Measurements from ENCODE around the gene CAMK2G.

CAMK2G gene

GRCh38 chr10:73863039-73863817 lies 11.1 kb downstream of the CAMK2G start:
- H3K4me3 ChIP-seq (replicated peaks; ENCODE audit: low read depth, low read length): no peak overlapping the region
- no peak for DNase-seq (ENCODE audit: extremely low read depth, low read depth)
- no peak for TF ChIP-seq CTCF (IDR thresholded peaks at IDR 0.05; ENCODE audit: low read depth, low read length, missing control alignments)

GRCh38 chr10:73862011-73862410 lies 12.3 kb downstream of the CAMK2G start:
- TF ChIP-seq CTCF (IDR thresholded peaks at IDR 0.05; ENCODE audit: low read depth, low read length, missing control alignments): no peak
- no peak overlapping the region for H3K4me3 ChIP-seq (replicated peaks; ENCODE audit: low read depth, low read length)
- no peak for DNase-seq (ENCODE audit: extremely low read depth, low read depth)

GRCh38 chr10:73859784-73860491 lies 14.4 kb downstream of the CAMK2G start:
- no peak overlapping the region for H3K4me3 ChIP-seq (replicated peaks; ENCODE audit: low read depth, low read length)
- DNase-seq (ENCODE audit: extremely low read depth, low read depth): no peak
- TF ChIP-seq CTCF (IDR thresholded peaks at IDR 0.05; ENCODE audit: low read depth, low read length, missing control alignments): no peak

GRCh38 chr10:73859428-73859783 lies 14.9 kb downstream of the CAMK2G start:
- no peak for TF ChIP-seq CTCF (IDR thresholded peaks at IDR 0.05; ENCODE audit: low read depth, low read length, missing control alignments)
- DNase-seq (ENCODE audit: extremely low read depth, low read depth): no peak
- no peak overlapping the region for H3K4me3 ChIP-seq (replicated peaks; ENCODE audit: low read depth, low read length)

DNA sequence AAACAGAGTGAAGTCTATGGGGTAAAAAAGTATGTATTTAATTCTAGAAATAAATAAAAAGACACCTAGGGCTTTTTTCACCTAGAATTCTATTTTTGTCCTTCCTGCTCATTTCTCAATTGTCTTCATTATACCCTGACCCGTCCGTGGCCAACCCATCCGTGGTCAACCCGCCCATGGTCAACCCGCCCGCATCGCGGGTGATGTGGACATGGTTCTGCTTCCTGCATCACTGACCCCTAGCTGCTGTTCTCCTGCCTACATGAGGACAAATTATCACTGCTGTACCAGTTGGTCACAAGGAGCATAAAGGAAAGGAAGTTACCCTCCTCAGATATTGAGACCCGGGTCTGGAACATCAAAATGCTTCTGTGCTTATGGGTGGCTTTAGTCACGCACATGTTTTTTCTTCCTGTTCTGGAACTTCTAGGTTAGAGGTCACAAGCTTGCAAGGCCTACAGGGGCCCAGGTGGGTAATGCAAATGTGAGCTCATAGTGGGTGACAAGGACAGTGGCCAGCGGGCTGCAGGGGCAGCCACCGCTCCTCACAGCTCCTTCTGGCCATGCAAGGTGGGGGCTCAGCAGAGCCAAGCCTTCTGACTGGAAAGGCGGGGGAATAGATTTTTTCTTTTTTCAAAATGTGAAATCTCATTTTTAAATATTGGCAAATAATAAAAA lies 15.5 kb downstream of the CAMK2G start:
- H3K4me3 ChIP-seq (replicated peaks; ENCODE audit: low read depth, low read length): no peak overlapping the region
- TF ChIP-seq CTCF (IDR thresholded peaks at IDR 0.05; ENCODE audit: low read depth, low read length, missing control alignments): no peak
- DNase-seq (ENCODE audit: extremely low read depth, low read depth): no peak

DNA sequence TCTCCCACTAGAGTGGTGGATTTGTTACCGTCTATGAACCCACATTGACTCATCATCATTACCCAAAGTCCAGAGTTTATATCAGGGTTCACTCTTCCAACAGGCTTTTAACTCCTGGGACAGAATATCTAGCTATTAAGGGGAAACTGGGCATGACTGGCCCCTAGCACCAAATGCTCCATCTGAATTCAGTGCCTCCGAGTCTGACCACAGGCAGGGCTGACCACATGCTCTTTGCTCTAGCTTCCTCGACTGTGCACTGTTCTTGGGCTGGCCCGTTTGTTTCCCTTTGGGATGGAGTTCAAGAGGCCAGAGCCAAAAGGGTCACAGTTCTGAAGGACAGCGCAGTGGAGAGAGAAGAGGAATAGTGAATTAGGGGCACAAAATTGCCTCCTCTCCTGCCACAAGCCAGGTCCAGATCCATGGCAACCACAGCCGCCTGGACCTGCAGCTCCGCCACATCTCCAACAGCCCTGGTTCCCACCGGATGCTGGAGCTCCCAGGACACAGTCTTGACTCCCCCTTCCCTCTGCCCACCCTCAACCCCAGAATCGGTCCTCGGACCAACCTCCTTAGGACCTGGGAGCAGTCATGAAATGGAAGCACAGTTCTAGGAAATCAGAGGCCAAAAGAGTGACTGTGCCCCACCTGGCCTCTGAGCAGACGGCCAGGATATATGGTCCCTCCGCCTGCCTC lies 16.2 kb downstream of the CAMK2G start:
- no peak overlapping the region for H3K4me3 ChIP-seq (replicated peaks; ENCODE audit: low read depth, low read length)
- DNase-seq (ENCODE audit: extremely low read depth, low read depth): no peak
- TF ChIP-seq CTCF (IDR thresholded peaks at IDR 0.05; ENCODE audit: low read depth, low read length, missing control alignments): no peak

Measured in HFF-Myc (cell line).